Measurements from ENCODE around the gene KATNB1.
"Not testable (repeated sequence)": the region's sequence is repeated elsewhere in the genome, so short reads cannot be mapped to it uniquely, and the experiment has no call there.

The KATNB1 gene

GRCh38 chr16:57746316-57746715, 10.7 kb downstream of the KATNB1 start:
- not testable (repeated sequence) for DNase-seq

GRCh38 chr16:57747091-57747490, 11.5 kb downstream of the KATNB1 start:
- no peak for DNase-seq

GRCh38 chr16:57747496-57747895, 11.9 kb downstream of the KATNB1 start:
- no peak for DNase-seq

GRCh38 chr16:57747996-57748395, 12.4 kb downstream of the KATNB1 start:
- no peak for DNase-seq

GRCh38 chr16:57748596-57748995, 13.0 kb downstream of the KATNB1 start:
- no peak for DNase-seq

GRCh38 chr16:57749101-57749692, 13.6 kb downstream of the KATNB1 start:
- no peak for DNase-seq

- DNase-seq = no peak
Observed at GRCh38 chr16:57749856-57750452, 14.4 kb downstream of the KATNB1 start.

GRCh38 chr16:57750796-57751538, 15.4 kb downstream of the KATNB1 start:
- no peak for DNase-seq

- DNase-seq = no peak
Observed at GRCh38 chr16:57751539-57752202, 16.1 kb downstream of the KATNB1 start.

- no peak for DNase-seq
Observed at GRCh38 chr16:57752203-57752580, 16.6 kb downstream of the KATNB1 start.

GRCh38 chr16:57752581-57753447, 17.2 kb downstream of the KATNB1 start:
- no peak for DNase-seq

GRCh38 chr16:57753448-57754353, 18.1 kb downstream of the KATNB1 start:
- DNase-seq = no peak

- no peak for DNase-seq
Observed at GRCh38 chr16:57754354-57755060, 18.9 kb downstream of the KATNB1 start.

GRCh38 chr16:57755061-57755684, 19.6 kb downstream of the KATNB1 start:
- DNase-seq = no peak

GRCh38 chr16:57755726-57756423, 20.3 kb downstream of the KATNB1 start:
- DNase-seq = no peak

- DNase-seq = no peak
Observed at GRCh38 chr16:57756424-57757325, 21.1 kb downstream of the KATNB1 start.

- DNase-seq = peak; percentile 90
Observed at GRCh38 chr16:57757326-57757786, 21.8 kb downstream of the KATNB1 start.

- no peak for DNase-seq
Observed at GRCh38 chr16:57757883-57758282, 22.3 kb downstream of the KATNB1 start.
